Activated T-helper 2 cell treated with anti-CD3 and anti-CD28 coated beads, Interferon-gamma antibody, Interleukin-2, Interleukin-4, amounts not matched to agents 10 μg/mL and 5 μg/mL and 100 μg/mL, durations not matched to agents 14 hours and 24 hours and 36 hours (primary cell): ENCODE data around the gene SDHB. TPM values are rescaled to one million over a fixed set of nuclear protein-coding genes. Genes with fewer than 3 reads are reported as not detected.

Experiments
- DNase-seq: peaks from one replicate; pipeline ENCODE4 v3.0.0; 2021; ENCODE audit warnings: low spot score
- H3K27ac Mint-ChIP-seq: one replicate; pipeline ENCODE4 v1.8.0; 2021; ENCODE audit warnings: mixed read lengths
- H3K27me3 Mint-ChIP-seq: one replicate; pipeline ENCODE4 v1.8.0; 2021; ENCODE audit warnings: low read depth, mixed read lengths
- H3K36me3 Mint-ChIP-seq: one replicate; pipeline ENCODE4 v1.8.0; 2021; ENCODE audit warnings: low read depth, mixed read lengths
- H3K4me1 Mint-ChIP-seq: one replicate; pipeline ENCODE4 v1.8.0; 2021; ENCODE audit warnings: low read depth, mixed read lengths
- H3K4me3 Mint-ChIP-seq: one replicate; pipeline ENCODE4 v1.8.0; 2021; ENCODE audit warnings: low read depth, mild to moderate bottlenecking, moderate library complexity, mixed read lengths
- H3K9me3 Mint-ChIP-seq: one replicate; pipeline ENCODE4 v1.8.0; 2021; ENCODE audit warnings: mixed read lengths
- intact Hi-C: fragments of 100-400 bp; cut with micrococcal nuclease; formaldehyde crosslinking; loops from one replicate; pipeline ENCODE4 v1.15.1; 2023
- total RNA-seq: library from RNA; stranded (reverse); gene quantifications from 2 replicates; pipeline ENCODE4 v1.2.3, GENCODE V29; 2022

The SDHB gene
- 117 and 124 TPM in 2 replicates for total RNA-seq

- peaks cover 12% of the 10 kb centered on the region for H3K4me1 Mint-ChIP-seq
- H3K4me3 Mint-ChIP-seq, result peak within 1 kb of the TSS; percentile 99
- H3K36me3 Mint-ChIP-seq, result peaks cover 13% of the 10 kb centered on the region
- H3K9me3 Mint-ChIP-seq, result no peaks in the 10 kb centered on the region
- DNase-seq, result peak; percentile 99
- intact Hi-C loops, result loop anchor here (1.0 to 5.0 kb wide), 3 partner anchors 43 to 383 kb away; partner anchors contain the start of genes ATP13A2 and RCC2
- peak within 1 kb of the TSS; percentile 93 for H3K27ac Mint-ChIP-seq
- H3K27me3 Mint-ChIP-seq, result peaks cover 7% of the 10 kb centered on the region
Measured at GRCh38 chr1:17053685-17054410, at the start of gene SDHB. TSS of gene SDHB (minus strand) at chr1:17054032. CDS start at chr1:17054019, 13 bp downstream.

GRCh38 chr1:17102232-17102631, 48.4 kb upstream of the SDHB start:
- no peak overlapping the region for H3K27ac Mint-ChIP-seq
- H3K9me3 Mint-ChIP-seq, result no peaks in the 10 kb centered on the region
- DNase-seq, result no peak
- H3K36me3 Mint-ChIP-seq, result no peaks in the 10 kb centered on the region
- H3K4me3 Mint-ChIP-seq, result no peak overlapping the region
- no peaks in the 10 kb centered on the region for H3K4me1 Mint-ChIP-seq
- peaks cover 2% of the 10 kb centered on the region for H3K27me3 Mint-ChIP-seq
- intact Hi-C loops, result no loop called here

GRCh38 chr1:17101261-17101660, 47.4 kb upstream of the SDHB start:
- Mint-ChIP-seq H3K4me1 (no peaks in the 10 kb centered on the region), H3K27me3 (peaks cover 2% of the 10 kb centered on the region), H3K27ac (no peak overlapping the region), H3K9me3 (no peaks in the 10 kb centered on the region), H3K4me3 (no peak overlapping the region), H3K36me3 (no peaks in the 10 kb centered on the region)
- DNase-seq, result no peak
- intact Hi-C loops, result no loop called here

GRCh38 chr1:17099616-17100340, 45.9 kb upstream of the SDHB start:
- no peak for DNase-seq
- no peaks in the 10 kb centered on the region for H3K9me3 Mint-ChIP-seq
- intact Hi-C loops, result no loop called here

GRCh38 chr1:17098446-17099317, 44.9 kb upstream of the SDHB start:
- intact Hi-C loops, result no loop called here
- Mint-ChIP-seq H3K9me3 (no peaks in the 10 kb centered on the region), H3K36me3 (no peaks in the 10 kb centered on the region), H3K27me3 (peaks cover 2% of the 10 kb centered on the region), H3K27ac (no peak overlapping the region), H3K4me3 (no peak overlapping the region), H3K4me1 (no peaks in the 10 kb centered on the region)
- no peak for DNase-seq

More at GRCh38 chr1:17099616-17100340, 45.9 kb upstream of the SDHB start:
- Mint-ChIP-seq H3K4me3 (no peak overlapping the region), H3K27ac (no peak overlapping the region), H3K4me1 (no peaks in the 10 kb centered on the region), H3K36me3 (no peaks in the 10 kb centered on the region), H3K27me3 (peaks cover 2% of the 10 kb centered on the region)

- DNase-seq, result no peak
- Mint-ChIP-seq H3K27me3 (peaks cover 2% of the 10 kb centered on the region), H3K27ac (no peak overlapping the region), H3K4me1 (no peaks in the 10 kb centered on the region), H3K4me3 (no peak overlapping the region), H3K36me3 (no peaks in the 10 kb centered on the region), H3K9me3 (no peaks in the 10 kb centered on the region)
- intact Hi-C loops, result no loop called here
Measured at GRCh38 chr1:17097787-17098186, 44.0 kb upstream of the SDHB start.

- Mint-ChIP-seq H3K4me1 (no peaks in the 10 kb centered on the region), H3K27me3 (peaks cover 2% of the 10 kb centered on the region), H3K36me3 (no peaks in the 10 kb centered on the region), H3K9me3 (no peaks in the 10 kb centered on the region), H3K4me3 (no peak overlapping the region), H3K27ac (no peak overlapping the region)
- no peak for DNase-seq
- intact Hi-C loops, result no loop called here
Measured at GRCh38 chr1:17097147-17097546, 43.3 kb upstream of the SDHB start.

GRCh38 chr1:17096584-17096983, 42.8 kb upstream of the SDHB start:
- DNase-seq, result no peak
- Mint-ChIP-seq H3K27me3 (peaks cover 2% of the 10 kb centered on the region), H3K4me3 (no peak overlapping the region), H3K27ac (no peak overlapping the region), H3K4me1 (no peaks in the 10 kb centered on the region), H3K9me3 (no peaks in the 10 kb centered on the region), H3K36me3 (no peaks in the 10 kb centered on the region)
- intact Hi-C loops, result no loop called here

- H3K36me3 Mint-ChIP-seq, result no peaks in the 10 kb centered on the region
Measured at GRCh38 chr1:17095141-17095540, 41.3 kb upstream of the SDHB start.

GRCh38 chr1:17094664-17095063, 40.8 kb upstream of the SDHB start:
- Mint-ChIP-seq H3K9me3 (no peaks in the 10 kb centered on the region), H3K27me3 (peaks cover under 1% of the 10 kb centered on the region), H3K36me3 (no peaks in the 10 kb centered on the region), H3K4me3 (no peak overlapping the region), H3K4me1 (no peaks in the 10 kb centered on the region), H3K27ac (no peak overlapping the region)
- intact Hi-C loops, result no loop called here
- DNase-seq, result no peak

More at GRCh38 chr1:17095141-17095540, 41.3 kb upstream of the SDHB start:
- H3K9me3 Mint-ChIP-seq, result no peaks in the 10 kb centered on the region
- H3K27ac Mint-ChIP-seq, result no peak overlapping the region
- no peak overlapping the region for H3K4me3 Mint-ChIP-seq
- H3K4me1 Mint-ChIP-seq, result no peaks in the 10 kb centered on the region
- no peak for DNase-seq
- intact Hi-C loops, result no loop called here
- peaks cover 2% of the 10 kb centered on the region for H3K27me3 Mint-ChIP-seq

- no peak overlapping the region for H3K4me3 Mint-ChIP-seq
- no peaks in the 10 kb centered on the region for H3K36me3 Mint-ChIP-seq
- no peaks in the 10 kb centered on the region for H3K4me1 Mint-ChIP-seq
- intact Hi-C loops, result no loop called here
- H3K27me3 Mint-ChIP-seq, result no peaks in the 10 kb centered on the region
- no peaks in the 10 kb centered on the region for H3K9me3 Mint-ChIP-seq
- H3K27ac Mint-ChIP-seq, result no peak overlapping the region
- no peak for DNase-seq
Measured at GRCh38 chr1:17093822-17094393, 40.1 kb upstream of the SDHB start.

- intact Hi-C loops, result no loop called here
- H3K9me3 Mint-ChIP-seq, result no peaks in the 10 kb centered on the region
- DNase-seq, result no peak
- no peaks in the 10 kb centered on the region for H3K4me1 Mint-ChIP-seq
- no peak overlapping the region for H3K27ac Mint-ChIP-seq
- H3K4me3 Mint-ChIP-seq, result no peak overlapping the region
- no peaks in the 10 kb centered on the region for H3K27me3 Mint-ChIP-seq
- H3K36me3 Mint-ChIP-seq, result no peaks in the 10 kb centered on the region
Measured at GRCh38 chr1:17091252-17091651, 37.4 kb upstream of the SDHB start.
